ENCODE measurements around the gene TMEM19. TPM values are rescaled to one million over a fixed set of nuclear protein-coding genes. Genes with fewer than 3 reads are reported as not detected.

TMEM19 gene
- total and polyA plus RNA-seq, 2 experiments from 2014 or later: 6.5 to 14.1 TPM

- H3K4me3 Mint-ChIP-seq: no peak overlapping the region
- H3K27me3 ChIP-seq (ENCODE audit: insufficient read depth): no peaks in the 10 kb centered on the region
Observed at GRCh38 chr12:71666259-71666658, 19.6 kb upstream of the TMEM19 start.

More at GRCh38 chr12:71666259-71666658, 19.6 kb upstream of the TMEM19 start:
- DNase-seq (ENCODE audit: low spot score) (no peak), ATAC-seq (no peak)
- Mint-ChIP-seq H3K4me1 (peaks cover 13% of the 10 kb centered on the region; the same call in 2 of the 3 replicates), H3K36me3 (ENCODE audit: low read depth) (peaks cover 7% of the 10 kb centered on the region), H3K27ac (no peak overlapping the region), H3K9me3 (no peaks in the 10 kb centered on the region), H3K27me3 (ENCODE audit: insufficient read depth, low read depth, poor library complexity) (peaks cover 7% of the 10 kb centered on the region)
- Histone ChIP-seq H3K27ac (ENCODE audit: low read depth) (no peak overlapping the region), H3K4me1 (ENCODE audit: insufficient read depth) (peaks cover 7% of the 10 kb centered on the region), H3K79me2 (replicated peaks; ENCODE audit: insufficient read depth) (peaks cover 41% of the 10 kb centered on the region), H3K36me3 (ENCODE audit: insufficient read depth) (no peaks in the 10 kb centered on the region), H4K20me1 (replicated peaks; ENCODE audit: insufficient read depth) (peaks cover 9% of the 10 kb centered on the region), H3K4me2 (no peak overlapping the region), H3K4me3 (peak overlapping the region; percentile 74; the same call in 1 of the 2 replicates), H3F3A (replicated peaks; ENCODE audit: low read depth) (no peaks in the 10 kb centered on the region), H3K9me2 (ENCODE audit: insufficient read depth) (no peaks in the 10 kb centered on the region), H2AFZ (no peak overlapping the region)
- TF ChIP-seq REST (IDR thresholded peaks at IDR 0.05; ENCODE audit: unreplicated experiment): no peak
- no peak for TF ChIP-seq CTCF (conservative IDR thresholded peaks at IDR 0.05; ENCODE audit: low read depth in 2 of 2)
- TF ChIP-seq ETS1 (IDR thresholded peaks at IDR 0.05): no peak
- no peak for TF ChIP-seq ZNF114 (CRISPR knock-in tag; IDR thresholded peaks at IDR 0.05)
- TF ChIP-seq CREB1 (CRISPR knock-in tag; IDR thresholded peaks at IDR 0.05; ENCODE audit: low read depth): no peak
- TF ChIP-seq STAT1 (IDR thresholded peaks at IDR 0.05; ENCODE audit: unreplicated experiment): no peak
- no peak for TF ChIP-seq POLR2AphosphoS5 (IDR thresholded peaks at IDR 0.05; ENCODE audit: low read depth)
- no peak for TF ChIP-seq ZNF462 (CRISPR knock-in tag; IDR thresholded peaks at IDR 0.05)
- no peak for TF ChIP-seq NANOG (IDR thresholded peaks at IDR 0.05; ENCODE audit: borderline replicate concordance)
- TF ChIP-seq EZH2phosphoT487 (IDR thresholded peaks at IDR 0.05; ENCODE audit: unreplicated experiment): no peak
- TF ChIP-seq ZNF331 (CRISPR knock-in tag; IDR thresholded peaks at IDR 0.05; ENCODE audit: low read depth): no peak
- no peak for TF ChIP-seq EZH2 (IDR thresholded peaks at IDR 0.05; ENCODE audit: low read depth, unreplicated experiment)
- no peak for TF ChIP-seq JUNB (IDR thresholded peaks at IDR 0.05; ENCODE audit: unreplicated experiment)
